DLD1 (cell line): ENCODE data around the gene RBM4B.

Source experiments
- in situ Hi-C: cut with HindIII; loops from 2 replicates; pipeline ENCODE4 v1.10.0; 2017; ENCODE audit warnings: low sequenced_read_pairs

The RBM4B gene

DNA sequence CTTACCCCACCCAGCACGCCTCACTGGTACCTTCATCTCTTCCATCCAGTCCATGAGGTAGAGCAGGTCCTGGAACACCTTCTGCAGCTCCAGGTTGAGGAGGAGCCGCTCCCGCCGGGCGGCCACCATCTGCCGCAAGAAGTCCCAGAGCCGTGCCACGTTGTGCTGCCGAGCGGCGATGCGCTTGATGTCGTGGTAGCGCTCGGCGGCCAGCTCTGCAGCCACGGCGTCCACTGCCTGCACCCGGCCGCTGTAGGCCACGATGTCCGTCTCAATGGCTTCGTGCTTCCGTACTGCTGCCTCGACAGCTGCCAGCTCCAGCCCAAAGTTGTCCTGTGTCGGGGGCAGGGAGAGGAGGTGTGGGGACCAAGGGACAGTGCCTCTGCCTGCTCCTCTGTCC lies 29.8 kb upstream of the RBM4B start:
- in situ Hi-C loops, result no loop called here

DNA sequence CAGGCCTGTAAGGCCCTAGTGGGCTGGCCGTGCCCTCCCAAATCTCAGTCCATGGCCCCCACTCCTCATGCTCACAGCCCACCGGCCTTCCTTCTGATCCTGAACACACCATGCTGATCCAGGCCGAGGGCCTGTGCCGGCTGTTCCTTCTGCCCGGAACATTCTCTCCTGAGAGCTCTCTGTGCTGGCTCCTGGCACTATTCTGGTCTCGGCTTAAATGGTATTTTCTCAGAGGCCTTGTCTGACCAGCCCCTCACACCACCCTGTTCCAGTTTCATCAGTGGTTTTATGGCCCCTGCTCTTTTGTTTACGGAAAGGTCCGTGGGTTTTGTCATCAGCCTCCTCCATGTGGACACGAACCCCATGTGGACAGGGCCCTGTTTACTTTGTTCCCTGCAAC lies 29.3 kb upstream of the RBM4B start:
- in situ Hi-C loops, result no loop called here

DNA sequence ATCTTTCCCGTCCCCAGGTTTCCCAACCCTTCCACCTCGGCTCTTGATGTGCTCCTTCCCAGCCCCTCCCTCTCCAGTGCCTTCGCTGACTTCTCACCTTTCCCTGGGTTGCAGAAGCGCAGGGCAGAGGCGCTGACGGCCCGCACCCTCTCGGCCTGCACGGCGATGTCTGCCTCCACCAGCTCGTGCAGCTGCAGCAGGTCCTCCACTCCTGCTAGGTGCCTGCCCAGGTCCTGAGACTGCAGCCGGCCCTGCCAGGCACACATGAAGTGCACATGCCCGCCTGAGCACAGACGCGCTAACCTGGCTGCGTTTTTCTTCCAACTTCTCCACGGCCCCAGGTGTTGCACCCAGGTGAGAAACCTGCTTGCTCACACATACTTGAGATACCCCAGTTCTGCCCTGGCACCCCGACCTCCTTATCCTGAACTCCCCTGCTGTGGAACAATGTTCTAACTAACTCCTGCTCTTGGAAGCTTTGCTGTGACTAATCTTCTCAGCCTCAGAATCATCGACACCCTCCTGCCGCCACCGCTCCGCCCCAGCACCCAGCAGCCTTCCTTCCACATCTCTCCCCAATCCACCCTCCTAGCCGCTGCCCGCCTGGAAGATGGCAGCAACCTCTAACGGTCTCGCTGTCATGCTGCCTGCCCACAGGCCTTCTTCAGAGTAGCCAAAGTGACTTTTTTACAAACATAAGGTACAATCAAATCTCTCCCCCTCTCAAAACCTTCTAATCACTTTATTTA lies 28.1 kb upstream of the RBM4B start:
- in situ Hi-C loops, result no loop called here

DNA sequence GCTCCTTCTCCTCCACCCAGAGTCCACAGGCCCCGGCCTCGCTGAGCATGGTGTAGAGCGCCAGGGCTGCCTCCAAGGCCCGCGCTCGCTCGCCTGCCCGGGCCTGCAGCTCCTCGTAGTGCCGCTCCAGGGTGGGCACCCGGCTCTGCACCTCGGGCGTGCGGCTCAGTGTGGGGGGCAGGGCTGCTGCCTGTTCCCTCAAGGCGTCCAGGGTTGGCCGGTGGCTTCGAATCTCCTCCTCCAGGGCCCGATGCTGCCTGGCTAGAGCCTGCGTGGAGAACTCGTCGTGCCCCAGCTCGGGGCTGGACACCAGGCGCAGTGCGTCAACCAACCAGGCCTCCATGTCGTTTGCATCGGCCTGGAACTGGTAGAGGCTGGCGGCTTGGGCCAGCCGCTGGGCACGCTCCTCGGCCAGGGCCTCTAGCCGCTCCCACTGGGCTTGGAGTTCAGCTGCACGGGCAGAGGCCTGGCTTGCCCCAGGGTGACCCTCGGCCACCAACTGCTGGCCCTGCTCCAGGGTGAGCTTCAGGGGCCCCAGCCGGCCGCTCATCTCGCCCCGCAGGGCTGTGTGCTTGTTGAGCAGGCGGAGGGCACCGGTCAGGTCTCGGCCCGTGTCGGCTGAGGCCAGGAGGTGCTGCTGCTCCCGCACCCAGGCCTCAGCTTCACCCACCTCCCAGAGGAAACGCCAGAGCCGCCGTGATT lies 27.1 kb upstream of the RBM4B start:
- in situ Hi-C loops, result no loop called here

DNA sequence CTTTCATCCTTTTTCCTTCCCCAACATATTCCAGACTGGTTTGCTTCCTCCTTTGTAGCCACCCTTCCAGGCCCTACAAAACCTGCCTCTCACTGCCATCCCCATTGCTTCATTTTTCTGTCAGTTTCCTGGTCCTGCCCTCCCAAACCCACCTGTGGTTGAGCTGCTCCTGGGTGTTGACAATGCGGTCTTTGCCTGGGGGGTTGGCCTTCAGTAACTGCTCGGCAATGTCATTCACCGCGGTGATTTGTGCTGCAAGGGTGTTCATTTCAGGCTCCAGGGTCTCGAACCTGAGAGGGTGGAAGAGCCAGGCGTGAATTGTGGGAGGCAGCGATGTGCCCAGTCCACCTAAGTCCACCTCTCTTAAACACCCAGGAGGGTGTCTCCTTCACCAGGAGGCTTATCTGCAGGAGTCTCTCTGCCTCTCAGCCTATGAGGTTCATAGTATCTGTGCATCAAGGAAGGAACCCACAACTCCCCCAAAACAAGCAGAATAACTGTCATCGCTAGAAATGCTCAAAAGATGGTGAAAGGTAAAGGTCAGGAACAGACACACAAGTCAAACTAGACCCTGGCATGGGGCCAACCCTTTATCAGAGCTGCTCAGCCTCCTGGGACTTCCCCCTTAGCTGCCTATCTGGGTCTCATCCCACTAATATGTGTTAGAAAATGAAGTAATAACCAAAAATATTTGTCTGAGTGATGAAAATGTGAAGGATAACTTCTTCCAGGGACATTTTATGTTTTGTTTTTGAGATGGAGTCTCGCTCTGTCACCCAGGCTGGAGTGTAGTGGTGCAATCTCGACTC lies 23.9 kb upstream of the RBM4B start:
- in situ Hi-C loops, result no loop called here

DNA sequence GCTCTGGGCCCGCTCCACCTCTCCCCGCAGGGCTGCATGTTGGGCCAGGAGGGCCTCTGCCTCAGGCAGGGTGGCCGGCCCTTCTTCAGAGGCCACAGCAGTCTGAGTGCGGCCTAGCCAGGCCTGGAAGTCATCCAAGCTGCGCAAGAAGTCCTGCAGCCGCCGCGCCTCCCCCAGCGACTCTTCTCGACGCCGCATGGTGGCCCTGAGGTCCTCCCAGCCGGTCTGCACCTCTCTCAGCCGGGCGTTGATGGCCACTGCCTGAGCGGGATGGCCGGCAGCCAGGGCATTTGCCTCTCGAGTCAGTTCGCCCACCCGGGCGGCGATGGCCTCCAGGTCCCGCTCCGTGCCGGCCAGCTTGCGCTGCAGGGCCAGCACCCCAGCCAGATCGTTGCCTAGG lies 23.1 kb upstream of the RBM4B start:
- in situ Hi-C loops, result no loop called here

- in situ Hi-C loops, result no loop called here
These were observed 22.6 kb upstream of the RBM4B start for GRCh38 chr11:66700337-66700736.

- in situ Hi-C loops, result no loop called here
These were observed 20.8 kb upstream of the RBM4B start for GRCh38 chr11:66698491-66698890.

GRCh38 chr11:66697988-66698387 lies 20.3 kb upstream of the RBM4B start:
- in situ Hi-C loops, result no loop called here

GRCh38 chr11:66696146-66696545 lies 18.5 kb upstream of the RBM4B start:
- in situ Hi-C loops, result no loop called here

DNA sequence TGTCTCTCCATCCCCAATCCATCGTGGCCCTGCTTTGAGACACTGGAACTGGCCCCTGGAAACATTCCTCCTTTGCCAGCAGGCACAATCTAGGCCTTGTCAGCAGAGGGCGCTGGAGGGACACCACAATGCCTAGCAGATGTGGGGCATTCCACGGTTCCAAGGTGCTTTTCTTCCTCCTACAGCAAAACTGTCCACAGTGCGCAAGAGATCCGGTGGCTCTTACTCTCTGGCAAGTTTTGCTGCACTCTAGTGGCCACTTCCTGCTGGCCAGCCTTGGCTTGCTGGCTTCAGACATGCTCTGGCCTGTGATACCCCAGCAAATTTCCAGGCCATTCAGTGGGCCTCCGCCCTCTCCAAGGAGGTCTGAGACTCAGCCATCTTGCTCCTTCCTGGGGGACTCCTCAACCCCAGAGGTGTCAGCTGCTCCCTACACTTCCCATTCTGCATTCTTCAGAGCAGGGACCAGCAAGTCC lies 17.1 kb upstream of the RBM4B start:
- in situ Hi-C loops, result no loop called here

DNA sequence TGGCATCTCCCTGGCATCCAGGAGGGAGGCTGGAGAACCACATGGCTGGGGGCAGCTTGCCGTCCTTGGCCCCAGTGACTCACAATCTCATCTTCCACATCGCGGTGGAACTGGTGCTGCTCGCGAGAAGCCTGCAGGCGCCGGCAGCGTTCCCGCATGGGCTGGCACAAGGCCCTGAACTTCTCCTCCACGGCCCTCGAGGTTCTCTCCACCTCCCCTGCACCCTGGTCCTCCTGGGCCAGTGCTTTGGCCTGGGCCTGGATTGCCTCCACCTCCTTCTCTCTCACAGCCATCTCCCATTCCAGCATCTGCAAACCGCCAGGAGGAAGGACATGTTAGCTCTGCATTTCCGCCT lies 16.3 kb upstream of the RBM4B start:
- in situ Hi-C loops, result no loop called here

- in situ Hi-C loops, result no loop called here
These were observed 15.8 kb upstream of the RBM4B start for GRCh38 chr11:66693356-66694055.

DNA sequence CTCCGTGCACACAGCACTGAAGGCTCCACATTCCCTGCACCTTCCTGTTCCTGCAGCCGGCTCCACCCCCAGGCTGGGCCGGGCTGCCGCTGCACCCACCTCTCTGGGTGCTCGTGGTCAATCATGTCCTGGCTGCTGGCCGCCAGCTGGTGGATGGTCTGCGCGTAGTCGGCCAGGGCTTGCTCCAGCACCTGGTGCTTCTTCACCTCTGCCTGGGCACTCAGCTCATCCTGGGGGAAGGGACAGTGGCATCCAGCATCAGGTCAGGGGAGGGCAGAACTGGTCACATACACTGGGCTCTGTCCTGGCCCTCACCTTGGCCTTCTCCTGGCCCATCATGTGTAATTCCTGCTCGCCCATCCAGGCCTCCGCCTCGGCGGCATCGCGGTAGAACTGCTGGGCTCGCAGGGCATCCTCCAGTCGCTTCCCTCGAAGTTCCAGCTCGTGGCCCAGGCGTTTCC lies 15.2 kb upstream of the RBM4B start:
- in situ Hi-C loops, result no loop called here

GRCh38 chr11:66692446-66692845 lies 14.8 kb upstream of the RBM4B start:
- in situ Hi-C loops, result no loop called here

- in situ Hi-C loops, result no loop called here
These were observed 13.8 kb upstream of the RBM4B start for GRCh38 chr11:66691311-66691980.

GRCh38 chr11:66689661-66690590 lies 12.2 kb upstream of the RBM4B start:
- in situ Hi-C loops, result no loop called here

DNA sequence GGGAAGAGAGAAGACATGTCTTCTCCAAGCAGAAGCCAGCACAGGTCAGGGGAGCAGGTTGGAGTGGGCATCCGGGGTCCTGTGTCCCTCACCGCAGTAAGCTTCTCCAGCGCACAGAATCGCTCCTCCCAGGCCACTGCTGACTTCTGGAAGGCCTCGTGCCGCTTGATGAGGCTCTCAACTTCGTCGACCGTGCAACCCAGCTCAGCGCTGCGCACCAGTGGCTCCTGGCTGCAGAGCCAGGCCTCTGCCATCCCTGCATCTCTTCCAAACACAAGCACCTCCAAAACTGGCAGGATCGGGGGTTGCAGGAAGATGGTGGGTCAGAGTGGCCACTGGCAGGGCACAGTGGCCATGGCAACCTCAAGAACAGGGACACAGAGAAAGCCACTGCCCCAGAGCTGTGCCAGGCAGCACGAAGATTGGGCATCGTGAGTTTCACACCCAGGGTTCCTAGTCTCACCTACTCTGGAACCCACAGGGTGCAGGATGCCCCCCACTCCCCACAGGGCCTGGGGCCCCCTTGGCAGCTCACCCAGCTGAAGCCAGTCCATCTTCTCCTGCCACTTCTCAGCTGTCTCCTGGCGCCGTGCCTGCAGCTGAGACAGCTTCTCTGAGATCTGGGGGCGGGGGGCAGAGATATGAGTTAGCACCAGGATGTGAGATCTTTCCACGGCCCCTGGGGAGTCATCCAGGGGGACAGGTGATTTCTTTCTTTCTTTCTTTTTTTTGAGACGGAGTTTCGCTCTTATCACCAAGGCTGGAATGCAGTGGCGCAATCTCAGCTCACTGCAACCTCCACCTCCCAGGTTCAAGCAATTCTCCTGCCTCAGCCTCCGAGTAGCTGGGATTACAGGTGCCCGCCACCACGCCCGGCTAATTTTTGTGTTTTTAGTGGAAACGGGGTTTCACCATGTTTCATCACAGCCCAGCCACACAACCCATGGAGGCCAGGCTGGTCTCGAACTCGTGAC lies 11.2 kb upstream of the RBM4B start:
- in situ Hi-C loops, result no loop called here
